H9 (cell line): ENCODE measurements around the gene AGK. TPM values are rescaled to one million over a fixed set of nuclear protein-coding genes. Genes with fewer than 3 reads are reported as not detected.
A peak's percentile ranks its signal among the peaks of the same experiment; 100 is the strongest.

ENCODE experiments used
- DNase-seq: peaks from one replicate; pipeline ENCODE4 v3.0.0-alpha.2; 2017
- H2AFZ ChIP-seq: one replicate; pipeline ENCODE4 v1.6.1; 2013; ENCODE audit warnings: mild to moderate bottlenecking, low read length, control low read depth, moderate library complexity
- H2AK5ac ChIP-seq: 2 replicates; pipeline ENCODE4 v1.6.1; 2013; ENCODE audit warnings: low read length, control low read depth, mixed read lengths; ENCODE audit not compliant: insufficient read length
- H2BK120ac ChIP-seq: one replicate; pipeline ENCODE4 v1.6.1; 2013; ENCODE audit warnings: low read depth, mild to moderate bottlenecking, low read length, control low read depth, inconsistent platforms; ENCODE audit not compliant: poor library complexity, severe bottlenecking
- H2BK12ac ChIP-seq: 2 replicates; pipeline ENCODE4 v1.6.1; 2013; ENCODE audit warnings: low read length, control low read depth, mixed read lengths, low read depth; ENCODE audit not compliant: insufficient read length
- H2BK15ac ChIP-seq: 2 replicates; pipeline ENCODE4 v1.6.1; 2013; ENCODE audit warnings: low read depth, low read length, control low read depth
- H2BK20ac ChIP-seq: one replicate; pipeline ENCODE4 v1.6.1; 2013; ENCODE audit warnings: low read depth, mild to moderate bottlenecking, low read length, control low read depth, inconsistent platforms; ENCODE audit not compliant: poor library complexity, severe bottlenecking
- H2BK5ac ChIP-seq: 2 replicates; pipeline ENCODE4 v1.6.1; 2013; ENCODE audit warnings: low read length, control low read depth, mixed read lengths; ENCODE audit not compliant: insufficient read length
- H3K14ac ChIP-seq: 2 replicates; pipeline ENCODE4 v1.6.1; 2013; ENCODE audit warnings: low read length, control low read depth; ENCODE audit not compliant: insufficient read depth
- H3K18ac ChIP-seq: 2 replicates; pipeline ENCODE4 v1.6.1; 2013; ENCODE audit warnings: low read depth, mild to moderate bottlenecking, mixed read lengths, low read length, control low read depth; ENCODE audit not compliant: insufficient read length
- H3K23ac ChIP-seq: 2 replicates; pipeline ENCODE4 v1.6.1; 2013; ENCODE audit warnings: low read length, control low read depth, mixed read lengths, low read depth; ENCODE audit not compliant: insufficient read length
- H3K23me2 ChIP-seq: 2 replicates; pipeline ENCODE4 v1.6.1; 2013; ENCODE audit warnings: low read depth, mild to moderate bottlenecking, mixed read lengths, low read length, control low read depth; ENCODE audit not compliant: insufficient read length, poor library complexity, severe bottlenecking
- H3K27ac ChIP-seq: 2 replicates; pipeline ENCODE4 v1.5.1; 2013; ENCODE audit warnings: low read length, control low read depth, mixed read lengths, low read depth; ENCODE audit not compliant: insufficient read length
- H3K27me3 ChIP-seq: 2 replicates; pipeline ENCODE4 v1.6.1; 2013; ENCODE audit warnings: low read length, control low read depth, inconsistent platforms; ENCODE audit not compliant: insufficient read depth
- H3K4ac ChIP-seq: 2 replicates; pipeline ENCODE4 v1.6.1; 2013; ENCODE audit warnings: low read depth, mild to moderate bottlenecking, control low read depth, inconsistent platforms, low read length, moderate library complexity
- H3K4me1 ChIP-seq: 2 replicates; pipeline ENCODE4 v1.6.1; 2013; ENCODE audit warnings: low read length, control low read depth, inconsistent platforms; ENCODE audit not compliant: insufficient read depth
- H3K4me2 ChIP-seq: 2 replicates; pipeline ENCODE4 v1.6.1; 2013; ENCODE audit warnings: low read length, control low read depth, mixed read lengths; ENCODE audit not compliant: insufficient read length, insufficient read depth
- H3K56ac ChIP-seq: 2 replicates; pipeline ENCODE4 v1.6.1; 2013; ENCODE audit warnings: low read depth, mild to moderate bottlenecking, mixed read lengths, low read length, control low read depth; ENCODE audit not compliant: insufficient read length
- H3K79me1 ChIP-seq: 2 replicates; pipeline ENCODE4 v1.6.1; 2013; ENCODE audit warnings: low read depth, mild to moderate bottlenecking, moderate library complexity, low read length, control low read depth, inconsistent platforms; ENCODE audit not compliant: insufficient read depth, poor library complexity, severe bottlenecking
- H3K79me2 ChIP-seq: 2 replicates; pipeline ENCODE4 v1.6.1; 2013; ENCODE audit warnings: low read length, control low read depth, inconsistent platforms; ENCODE audit not compliant: insufficient read depth
- H3K9ac ChIP-seq: 2 replicates; pipeline ENCODE4 v1.6.1; 2013; ENCODE audit warnings: low read length, control low read depth, mixed read lengths; ENCODE audit not compliant: insufficient read length; ENCODE audit errors: extremely low read depth
- H3K9me3 ChIP-seq: one replicate; pipeline ENCODE4 v1.6.1; 2013; ENCODE audit warnings: low read depth, low read length, inconsistent platforms; ENCODE audit not compliant: control insufficient read depth
- H3T11ph ChIP-seq: one replicate; pipeline ENCODE4 v1.6.1; 2013; ENCODE audit warnings: mild to moderate bottlenecking, low read length, control low read depth, inconsistent platforms
- H4K20me1 ChIP-seq: one replicate; pipeline ENCODE4 v1.6.1; 2013; ENCODE audit not compliant: control insufficient read depth, insufficient read length, insufficient read depth
- H4K5ac ChIP-seq: 2 replicates; pipeline ENCODE4 v1.6.1; 2013; ENCODE audit warnings: low read depth, mild to moderate bottlenecking, mixed read lengths, low read length, control low read depth; ENCODE audit not compliant: insufficient read length
- H4K8ac ChIP-seq: replicated peaks from 2 replicates; pipeline ENCODE4 v1.6.1; 2013; ENCODE audit warnings: low read length, control low read depth, mixed read lengths, low read depth; ENCODE audit not compliant: insufficient read length
- H4K91ac ChIP-seq: 2 replicates; pipeline ENCODE4 v1.6.1; 2013; ENCODE audit warnings: low read depth, mild to moderate bottlenecking, moderate library complexity, mixed read lengths, low read length, control low read depth; ENCODE audit not compliant: insufficient read length
- H3K27ac Mint-ChIP-seq, 3 experiments: 2 replicates in 2 of 3; 3 replicates in 1 of 3; pipeline ENCODE4 v1.8.0; 2020 to 2021; ENCODE audit warnings: mixed read lengths in 3 of 3, mild to moderate bottlenecking in 1 of 3, moderate library complexity in 1 of 3
- H3K27me3 Mint-ChIP-seq: 2 replicates; pipeline ENCODE4 v1.8.0; 2021; ENCODE audit warnings: low read depth, mild to moderate bottlenecking, moderate library complexity, mixed read lengths
- H3K36me3 Mint-ChIP-seq, 3 experiments: 2 replicates in 2 of 3; 3 replicates in 1 of 3; pipeline ENCODE4 v1.8.0; 2020 to 2021; ENCODE audit warnings: low read depth in 3 of 3, mixed read lengths in 3 of 3; ENCODE audit not compliant: insufficient read depth in 1 of 3
- H3K4me1 Mint-ChIP-seq, 2 experiments: 2 replicates each; pipeline ENCODE4 v1.8.0; 2020; ENCODE audit warnings: mixed read lengths in 2 of 2
- H3K4me3 Mint-ChIP-seq, 2 experiments: 2 replicates in 1 of 2; 3 replicates in 1 of 2; pipeline ENCODE4 v1.8.0; 2020 to 2021; ENCODE audit warnings: mild to moderate bottlenecking in 2 of 2, mixed read lengths in 2 of 2, moderate library complexity in 1 of 2
- H3K9me3 Mint-ChIP-seq, 2 experiments: 2 replicates in 1 of 2; 3 replicates in 1 of 2; pipeline ENCODE4 v1.8.0; 2020; ENCODE audit warnings: mild to moderate bottlenecking in 2 of 2, mixed read lengths in 2 of 2, moderate library complexity in 1 of 2
- WGBS: extraction: QIAGEN DNeasy Blood & Tissue Kit; methylation state at CpG from one replicate; pipeline ENCODE4 v1.1.7; 2013; ENCODE audit warnings: missing lambda C conversion rate, low lambda C conversion rate, mixed read lengths; ENCODE audit not compliant: insufficient read length; ENCODE audit errors: extremely low coverage; 5-methylcytosine and 5-hydroxymethylcytosine counted together
- total RNA-seq: library from RNA; stranded (reverse); gene quantifications from 2 replicates; pipeline ENCODE4 v1.2.1, GENCODE V29; 2021
- TF ChIP-seq, protein P1 (sequence below): fragments of 200-600 bp; sonication (generic); conservative IDR thresholded peaks from 3 replicates; pipeline ENCODE4 v1.8.0; 2021; ENCODE audit warnings: antibody characterized with exemption, mild to moderate bottlenecking

Gene AGK
- total RNA-seq, 1 experiment from 2014 or later, result 35.1 TPM

DNA sequence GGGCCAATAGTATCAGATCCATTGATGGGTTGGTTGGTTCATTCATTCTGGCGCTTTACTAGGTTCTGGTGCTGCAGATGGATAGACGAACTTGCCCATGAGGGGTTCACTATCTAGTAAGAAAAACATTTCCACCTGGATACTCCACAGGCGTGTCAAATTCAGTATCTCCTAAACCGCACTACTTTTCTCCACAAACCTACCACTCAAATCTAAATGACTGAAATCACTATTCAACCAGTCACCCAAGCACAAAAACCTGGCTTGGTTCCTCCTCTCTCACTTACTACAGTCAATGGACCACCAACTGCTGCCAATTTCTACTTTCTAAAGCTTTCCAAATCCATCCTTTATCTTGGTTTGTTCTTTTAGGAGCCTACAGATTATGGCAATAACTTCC lies 572 bp downstream of the AGK start:
- WGBS, result no CpG with 5 or more reads among the region's 4 CpGs
- no peak for DNase-seq
- H2AFZ ChIP-seq, result no peak overlapping the region

More for the DNA sequence above, 572 bp downstream of the AGK start:
- no peak overlapping the region for H4K8ac ChIP-seq
- H2BK120ac ChIP-seq, result no peak overlapping the region
- Mint-ChIP-seq H3K9me3 (no peaks in the 10 kb centered on the region), H3K27me3 (no peaks in the 10 kb centered on the region), H3K4me1 (peaks cover 18 to 28% of the 10 kb centered on the region in 2 experiments), H3K36me3 (peaks cover 6 to 21% (median 12%) of the 10 kb centered on the region in 3 experiments), H3K4me3 (peak overlapping the region; percentile 79 to 85), H3K27ac (peak overlapping the region in 1 of 3 experiments; percentile 88; a peak in 2 of 7 replicates)
- H3K27ac ChIP-seq, result no peak overlapping the region
- H2BK12ac ChIP-seq, result no peak overlapping the region
- H4K5ac ChIP-seq, result no peak overlapping the region
- H2AK5ac ChIP-seq, result no peak overlapping the region
- H4K91ac ChIP-seq, result no peak overlapping the region
- H2BK20ac ChIP-seq, result no peak overlapping the region
- no peaks in the 10 kb centered on the region for H3K79me1 ChIP-seq
- no peaks in the 10 kb centered on the region; the same call in 1 of the 2 replicates for H3K4me1 ChIP-seq
- no peak overlapping the region for H2BK15ac ChIP-seq
- no peaks in the 10 kb centered on the region for H3K79me2 ChIP-seq
- no peak overlapping the region for H2BK5ac ChIP-seq
- H3K56ac ChIP-seq, result no peak overlapping the region
- H3K23ac ChIP-seq, result no peak overlapping the region
- H3K14ac ChIP-seq, result peak overlapping the region; percentile 94
- no peak overlapping the region; the same call in 1 of the 2 replicates for H3K4ac ChIP-seq
- H4K20me1 ChIP-seq, result no peaks in the 10 kb centered on the region
- H3K9ac ChIP-seq, result peak overlapping the region; percentile 89
- TF ChIP-seq, protein P1, sequence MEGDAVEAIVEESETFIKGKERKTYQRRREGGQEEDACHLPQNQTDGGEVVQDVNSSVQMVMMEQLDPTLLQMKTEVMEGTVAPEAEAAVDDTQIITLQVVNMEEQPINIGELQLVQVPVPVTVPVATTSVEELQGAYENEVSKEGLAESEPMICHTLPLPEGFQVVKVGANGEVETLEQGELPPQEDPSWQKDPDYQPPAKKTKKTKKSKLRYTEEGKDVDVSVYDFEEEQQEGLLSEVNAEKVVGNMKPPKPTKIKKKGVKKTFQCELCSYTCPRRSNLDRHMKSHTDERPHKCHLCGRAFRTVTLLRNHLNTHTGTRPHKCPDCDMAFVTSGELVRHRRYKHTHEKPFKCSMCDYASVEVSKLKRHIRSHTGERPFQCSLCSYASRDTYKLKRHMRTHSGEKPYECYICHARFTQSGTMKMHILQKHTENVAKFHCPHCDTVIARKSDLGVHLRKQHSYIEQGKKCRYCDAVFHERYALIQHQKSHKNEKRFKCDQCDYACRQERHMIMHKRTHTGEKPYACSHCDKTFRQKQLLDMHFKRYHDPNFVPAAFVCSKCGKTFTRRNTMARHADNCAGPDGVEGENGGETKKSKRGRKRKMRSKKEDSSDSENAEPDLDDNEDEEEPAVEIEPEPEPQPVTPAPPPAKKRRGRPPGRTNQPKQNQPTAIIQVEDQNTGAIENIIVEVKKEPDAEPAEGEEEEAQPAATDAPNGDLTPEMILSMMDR, result no peak
- H3T11ph ChIP-seq, result no peak overlapping the region
- H3K9me3 ChIP-seq, result no peaks in the 10 kb centered on the region
- peaks cover 12% of the 10 kb centered on the region for H3K23me2 ChIP-seq
- H3K18ac ChIP-seq, result peak overlapping the region; percentile 62
- no peaks in the 10 kb centered on the region for H3K27me3 ChIP-seq
- H3K4me2 ChIP-seq, result peak overlapping the region; percentile 95
